K562 (cell line): ENCODE data around the gene ARHGAP15. TPM values are rescaled to one million over a fixed set of nuclear protein-coding genes. Genes with fewer than 3 reads are reported as not detected.

Source experiments
- ATAC-seq: fragments of 200-7000 bp; cut with Tn5 transposase; 3 replicates; pipeline ENCODE4 v1.9.1; 2020; ENCODE audit warnings: moderate library complexity
- BruUV-seq: library from RNA; stranded (reverse); fragments of 400-500 nt; replicated peaks from 2 replicates; lab custom pipeline; 2021; lab: Mats Ljungman, UMichigan
- CTCF ChIA-PET: fragments of 300-600 bp; formaldehyde crosslinking; extraction: SDS; loops from one replicate; lab custom pipeline; 2021; ENCODE audit warnings: low intra/inter-chr PET ratio; lab: Yijun Ruan, JAX
- POLR2A ChIA-PET: fragments of 300-600, 350-650 bp; sonication (Branson Sonifier 250); formaldehyde crosslinking; extraction: SDS; loops from one replicate; lab custom pipeline; 2021; ENCODE audit warnings: antibody characterized with exemption, inconsistent platforms; lab: Yijun Ruan, JAX
- DNase-seq, 4 experiments: peaks; one replicate each; pipeline versions ENCODE4 v3.0.0 to v3.0.0-alpha.2; 2011 to 2018; ENCODE audit warnings: low spot score in 3 of 4, mixed read lengths in 3 of 4; ENCODE audit errors: extremely low read depth in 1 of 4
- FAIRE-seq: peaks from 2 replicates; lab custom pipeline; 2011; peaks lifted over from hg19 to GRCh38; lab: Jason Lieb, UNC
- H2AFZ ChIP-seq: 2 replicates; pipeline ENCODE4 v1.6.0; 2011; ENCODE audit warnings: low read depth, low read length, control low read depth, inconsistent platforms
- H3K27ac ChIP-seq: fragments of 200-600 bp; 3 replicates; pipeline ENCODE4 v1.8.0; 2011; ENCODE audit warnings: low read depth, mild to moderate bottlenecking, control low read depth, inconsistent platforms, low read length, moderate library complexity, mixed read lengths; ENCODE audit errors: extremely low read depth
- H3K27me3 ChIP-seq, 2 experiments: fragments of 300-600 bp in 1 of 2; 2 replicates in 1 of 2; 3 replicates in 1 of 2; pipeline versions ENCODE4 v1.6.0 to v1.8.0; 2011; ENCODE audit warnings: inconsistent platforms in 2 of 2, low read length in 2 of 2, mild to moderate bottlenecking in 1 of 2, mixed read lengths in 1 of 2, moderate library complexity in 1 of 2; ENCODE audit not compliant: control insufficient read depth in 2 of 2, insufficient read depth in 2 of 2
- H3K36me3 ChIP-seq: fragments of 300-600 bp; 3 replicates; pipeline ENCODE4 v1.8.0; 2011; ENCODE audit warnings: mild to moderate bottlenecking, low read length, inconsistent platforms; ENCODE audit not compliant: control insufficient read depth, insufficient read depth
- H3K4me1 ChIP-seq, 2 experiments: fragments of 200-600 bp in 1 of 2; replicated peaks in 1 of 2; 2 replicates in 1 of 2; 3 replicates in 1 of 2; pipeline versions ENCODE4 v1.5.1 to v1.8.0; 2011; ENCODE audit warnings: inconsistent platforms in 2 of 2, low read length in 2 of 2, mild to moderate bottlenecking in 1 of 2, mixed read lengths in 1 of 2, moderate library complexity in 1 of 2; ENCODE audit not compliant: control insufficient read depth in 2 of 2, insufficient read depth in 2 of 2
- H3K4me2 ChIP-seq: 2 replicates; pipeline ENCODE4 v1.6.1; 2011; ENCODE audit warnings: low read length, control low read depth, inconsistent platforms, mixed read lengths; ENCODE audit not compliant: insufficient read depth
- H3K4me3 ChIP-seq: fragments of 200-600 bp; sonication (generic), shearing (Covaris generic); 2 replicates; pipeline ENCODE4 v1.5.1; 2016; ENCODE audit warnings: control low read depth, inconsistent platforms
- H3K79me2 ChIP-seq: fragments of 200-600 bp; 3 replicates; pipeline ENCODE4 v1.8.0; 2011; ENCODE audit warnings: low read length, inconsistent platforms; ENCODE audit not compliant: control insufficient read depth, insufficient read depth
- H3K9ac ChIP-seq, 2 experiments: 2 replicates each; pipeline versions ENCODE4 v1.6.0 to v1.6.1; 2011; ENCODE audit warnings: low read depth in 2 of 2, low read length in 2 of 2, control low read depth in 1 of 2, inconsistent platforms in 1 of 2, mild to moderate bottlenecking in 1 of 2, mixed read lengths in 1 of 2; ENCODE audit not compliant: insufficient read depth in 1 of 2
- H3K9me1 ChIP-seq: one replicate; pipeline ENCODE4 v1.6.0; 2011; ENCODE audit warnings: inconsistent platforms, mild to moderate bottlenecking, low read length, moderate library complexity; ENCODE audit not compliant: control insufficient read depth, insufficient read depth
- H3K9me3 ChIP-seq: replicated peaks from 2 replicates; pipeline ENCODE4 v1.5.1; 2011; ENCODE audit warnings: low read depth, low read length, inconsistent platforms; ENCODE audit not compliant: control insufficient read depth, insufficient read depth
- H4K20me1 ChIP-seq: replicated peaks from 2 replicates; pipeline ENCODE4 v1.6.1; 2011; ENCODE audit warnings: low read length, inconsistent platforms, mixed read lengths; ENCODE audit not compliant: control insufficient read depth, insufficient read depth
- ATF3 ChIP-seq, 2 experiments: fragments of 450-650 bp in 1 of 2; sonication (generic) in 1 of 2; formaldehyde crosslinking in 1 of 2; IDR thresholded peaks in 1 of 2; conservative IDR thresholded peaks in 1 of 2; 2 replicates each; pipeline versions ENCODE4 v1.6.1 to v1.8.1; 2016 to 2023; ENCODE audit warnings: mild to moderate bottlenecking in 2 of 2, moderate library complexity in 2 of 2, inconsistent platforms in 1 of 2, missing genetic modification reagents in 1 of 2
- BRF1 ChIP-seq: IDR thresholded peaks from 3 replicates; pipeline ENCODE4 v1.6.1; 2011; ENCODE audit warnings: borderline replicate concordance, mild to moderate bottlenecking; ENCODE audit not compliant: insufficient read length; ENCODE audit errors: extremely low read depth
- CBX1 ChIP-seq: sonication (generic); IDR thresholded peaks from 2 replicates; pipeline ENCODE4 v1.6.1; 2016; ENCODE audit warnings: antibody characterized with exemption, low read depth, mild to moderate bottlenecking
- EP300 ChIP-seq: IDR thresholded peaks from 2 replicates; pipeline ENCODE4 v1.6.1; 2012; ENCODE audit warnings: low read length, improper control_type of control experiment
- ETV1 ChIP-seq: fragments of 450-650 bp; conservative IDR thresholded peaks from 2 replicates; pipeline ENCODE4 v1.6.1; 2016; ENCODE audit warnings: missing genetic modification characterization, control low read depth, low read depth, missing compliant biosample characterization
- GABPB1 ChIP-seq: sonication (generic); formaldehyde crosslinking; IDR thresholded peaks from 2 replicates; pipeline ENCODE4 v1.8.0; 2022; ENCODE audit warnings: mild to moderate bottlenecking, missing genetic modification reagents
- HDAC2 ChIP-seq: fragments of 450-650 bp; IDR thresholded peaks from 2 replicates; pipeline ENCODE4 v1.6.1; 2016; ENCODE audit warnings: mild to moderate bottlenecking
- HMG20B ChIP-seq: fragments of 250-450 bp; sonication (Bioruptor Pico); IDR thresholded peaks from 2 replicates; pipeline ENCODE4 v1.5.0; 2021; ENCODE audit warnings: mild to moderate bottlenecking
- KHSRP ChIP-seq: fragments of 450-650 bp; IDR thresholded peaks from 2 replicates; pipeline ENCODE4 v1.6.1; 2017
- MTA1 ChIP-seq: fragments of 450-650 bp; IDR thresholded peaks from 2 replicates; pipeline ENCODE4 v1.6.1; 2017; ENCODE audit warnings: borderline replicate concordance
- MXD1 ChIP-seq: fragments of 250-450 bp; sonication (Bioruptor Pico); IDR thresholded peaks from 2 replicates; pipeline ENCODE4 v1.8.0; 2021; ENCODE audit warnings: borderline replicate concordance, mild to moderate bottlenecking, moderate library complexity; ENCODE audit not compliant: poor library complexity, severe bottlenecking
- PHB ChIP-seq: fragments of 250-450 bp; sonication (Bioruptor Pico); IDR thresholded peaks from 2 replicates; pipeline ENCODE4 v1.5.0; 2021
- PPARD ChIP-seq: fragments of 250-450 bp; sonication (Bioruptor Pico); IDR thresholded peaks from 2 replicates; pipeline ENCODE4 v1.8.0; 2022; ENCODE audit warnings: inconsistent platforms, mild to moderate bottlenecking, moderate library complexity
- PTBP1 ChIP-seq: fragments of 200-400 bp; formaldehyde crosslinking; IDR thresholded peaks from 2 replicates; pipeline ENCODE4 v1.6.1; 2017; ENCODE audit warnings: low read depth, low read length
- SIN3A ChIP-seq, 2 experiments: fragments of 150-350 bp in 1 of 2; IDR thresholded peaks; 2 replicates each; pipeline ENCODE4 v1.6.1; 2011 to 2016; ENCODE audit warnings: borderline replicate concordance in 2 of 2, low read depth in 2 of 2, low read length in 2 of 2, mild to moderate bottlenecking in 2 of 2, moderate library complexity in 2 of 2; ENCODE audit not compliant: control insufficient read depth in 1 of 2
- SLC30A9 ChIP-seq: fragments of 250-450 bp; sonication (Bioruptor Pico); IDR thresholded peaks from 2 replicates; pipeline ENCODE4 v1.8.0; 2022; ENCODE audit warnings: mild to moderate bottlenecking, moderate library complexity
- TAF1 ChIP-seq: IDR thresholded peaks from 2 replicates; pipeline ENCODE4 v1.6.1; 2011; ENCODE audit warnings: mild to moderate bottlenecking, low read length, moderate library complexity; ENCODE audit not compliant: insufficient read depth, control insufficient read depth, severe bottlenecking; ENCODE audit errors: extremely low read depth
- TAF9B ChIP-seq: fragments of 450-650 bp; IDR thresholded peaks from 2 replicates; pipeline ENCODE4 v1.6.1; 2018; ENCODE audit warnings: mild to moderate bottlenecking; ENCODE audit not compliant: partially characterized antibody
- ZBTB12 ChIP-seq: fragments of 250-450 bp; sonication (Bioruptor Pico); IDR thresholded peaks from 2 replicates; pipeline ENCODE4 v1.4.0; 2020
- ZNF695 ChIP-seq: fragments of 450-650 bp; formaldehyde crosslinking; IDR thresholded peaks from 2 replicates; pipeline ENCODE4 v1.4.0; 2020; ENCODE audit warnings: mild to moderate bottlenecking, moderate library complexity
- in situ Hi-C: fragments of 300-500 bp; cut with MboI; formaldehyde crosslinking; loops from 4 replicates; pipeline ENCODE4 v1.15.0; 2018; ENCODE audit warnings: inconsistent platforms, mixed read lengths
- intact Hi-C: fragments of 100-400 bp; cut with micrococcal nuclease; formaldehyde crosslinking; loops from 2 replicates; pipeline ENCODE4 v1.14.2; 2022
- polyA plus RNA-seq, 8 experiments: library from polyadenylated mRNA; depleted of rRNA in 4 of 8; stranded (reverse) in 5 of 8; unstranded in 3 of 8; fragments of >200 nt; fragmentation: Nextera tagmentation in 2 of 8; fragmentation: Illumina TruSeq in 1 of 8; extraction: Ambion mirVana in 2 of 8; extraction: Trizol in 1 of 8; gene quantifications; 2 replicates each; pipeline versions ENCODE4 v1.2.1 to v1.2.3, GENCODE V29; 2011 to 2014; ENCODE audit warnings: inconsistent platforms in 1 of 8, missing spikeins in 1 of 8
- total RNA-seq, 7 experiments: library from RNA; depleted of rRNA in 6 of 7; stranded (reverse); fragments of >200 nt in 6 of 7; fragmentation: Illumina TruSeq in 2 of 7; extraction: Trizol in 2 of 7; gene quantifications; 2 replicates each; pipeline versions ENCODE4 v1.2.1 to v1.2.3, GENCODE V29; 2011 to 2021; ENCODE audit warnings: low replicate concordance in 1 of 7

ARHGAP15 gene
- total and polyA plus RNA-seq, 9 of the 15 experiments (the other 6 are each of a cell fraction or from before 2014, with no cell fraction given), result 1.5 to 17.9 (median 7.9) TPM

- POLR2A ChIA-PET, result no interaction called here
- Histone ChIP-seq H3K9me1 (no peaks in the 10 kb centered on the region), H2AFZ (no peak overlapping the region), H4K20me1 (no peaks in the 10 kb centered on the region), H3K4me1 (no peaks in the 10 kb centered on the region), H3K9ac (no peak overlapping the region), H3K36me3 (no peaks in the 10 kb centered on the region), H3K4me3 (no peak overlapping the region), H3K27ac (no peak overlapping the region), H3K79me2 (no peaks in the 10 kb centered on the region), H3K4me2 (no peak overlapping the region), H3K9me3 (no peaks in the 10 kb centered on the region), H3K27me3 (no peaks in the 10 kb centered on the region)
- DNase-seq, result no peak
- no peak for TF ChIP-seq SLC30A9 (CRISPR knock-in tag)
- TF ChIP-seq BRF1, result no peak
- no peak for TF ChIP-seq MTA1
- no peak for TF ChIP-seq ZNF695 (CRISPR knock-in tag)
- TF ChIP-seq PPARD (CRISPR knock-in tag), result no peak
- no peak for TF ChIP-seq KHSRP
- TF ChIP-seq ETV1, result no peak
- TF ChIP-seq CBX1, result no peak
- TF ChIP-seq PHB, result no peak
- TF ChIP-seq SIN3A (IDR thresholded peaks at IDR 0.05; ENCODE audit: borderline replicate concordance in 2 of 2, control insufficient read depth in 1 of 2, low read depth in 2 of 2, low read length in 2 of 2), result no peak
- no peak for TF ChIP-seq HDAC2
- TF ChIP-seq PTBP1, result no peak
- no peak for TF ChIP-seq HMG20B (CRISPR knock-in tag)
- TF ChIP-seq TAF1, result no peak
- no peak for TF ChIP-seq ZBTB12 (CRISPR knock-in tag)
- no peak for TF ChIP-seq EP300
- TF ChIP-seq ATF3 (IDR thresholded peaks at IDR 0.05), result no peak
- TF ChIP-seq ATF3 (CRISPR knock-in tag; conservative IDR thresholded peaks at IDR 0.05), result no peak
- TF ChIP-seq MXD1 (CRISPR knock-in tag), result no peak
- no peak for TF ChIP-seq GABPB1 (CRISPR knock-in tag)
- no peak for TF ChIP-seq TAF9B
- no TSS peak for BruUV-seq
- in situ Hi-C loops (no loop called here), intact Hi-C loops (no loop called here)
- no peak for FAIRE-seq
- ATAC-seq, result no peak
- CTCF ChIA-PET, result no interaction called here
Measured at GRCh38 chr2:143805666-143806065, 676.4 kb downstream of the ARHGAP15 start.
